GM23248 (cell line): Measurements from ENCODE around the gene SNX24.

ENCODE experiments used
- EZH2 ChIP-seq: fragments of 200-600 bp; sonication (generic); IDR thresholded peaks from 2 replicates; pipeline ENCODE4 v1.6.1; 2018; ENCODE audit warnings: antibody characterized with exemption, mild to moderate bottlenecking; ENCODE audit not compliant: insufficient read depth, poor library complexity, severe bottlenecking
- EZH2phosphoT487 ChIP-seq: fragments of 200-600 bp; sonication (generic); IDR thresholded peaks from 2 replicates; pipeline ENCODE4 v1.6.1; 2018; ENCODE audit warnings: antibody characterized with exemption, moderate library complexity, mild to moderate bottlenecking, low read depth; ENCODE audit not compliant: insufficient read depth

DNA sequence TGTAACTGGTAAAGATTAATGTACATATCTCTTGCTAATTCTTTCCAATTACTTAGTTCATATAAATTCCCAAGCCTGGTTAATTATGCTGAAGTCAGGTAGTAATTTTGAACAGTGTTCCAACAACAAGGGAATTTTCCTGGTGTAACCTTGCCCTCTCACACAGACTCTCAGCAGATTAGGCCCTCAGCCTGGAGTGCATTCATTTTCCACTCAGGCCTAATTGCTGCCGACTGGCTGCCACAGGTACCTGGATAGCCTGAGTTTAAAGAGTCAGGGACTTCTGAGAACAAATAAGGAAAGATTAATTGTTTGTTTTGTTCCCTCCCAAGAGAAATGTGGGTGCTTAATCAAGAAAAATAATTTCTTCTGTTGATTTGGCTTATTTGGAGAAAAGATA, 119.7 kb downstream of the SNX24 start:
- TF ChIP-seq EZH2phosphoT487, result no peak
- TF ChIP-seq EZH2, result no peak
